Hepatocyte (in vitro differentiated cells): ENCODE measurements around the gene TBC1D5.
"Not testable (repeated sequence)": the region's sequence is repeated elsewhere in the genome, so short reads cannot be mapped to it uniquely, and the experiment has no call there.

ENCODE experiments used
- CTCF ChIP-seq: fragments of 200-600 bp; sonication (generic); IDR thresholded peaks from 2 replicates; pipeline ENCODE4 v1.5.1; 2016; ENCODE audit warnings: antibody characterized with exemption, mild to moderate bottlenecking; ENCODE audit not compliant: poor library complexity
- EZH2 ChIP-seq: fragments of 200-600 bp; sonication (generic); IDR thresholded peaks from 2 replicates; pipeline ENCODE4 v1.6.1; 2016; ENCODE audit warnings: antibody characterized with exemption, mild to moderate bottlenecking, borderline replicate concordance
- EZH2phosphoT487 ChIP-seq: fragments of 200-600 bp; sonication (generic); IDR thresholded peaks from one replicate; pipeline ENCODE4 v1.6.1; 2018; ENCODE audit warnings: antibody characterized with exemption, mild to moderate bottlenecking, low read depth, moderate library complexity; ENCODE audit not compliant: unreplicated experiment, severe bottlenecking

GRCh38 chr3:17635675-17636074 lies 106.8 kb downstream of the TBC1D5 start:
- not testable (repeated sequence) for TF ChIP-seq CTCF, EZH2phosphoT487, EZH2
